SJSA1 (cell line): Measurements from ENCODE around the gene SS18L1. TPM values are rescaled to one million over a fixed set of nuclear protein-coding genes. Genes with fewer than 3 reads are reported as not detected.

ENCODE experiments used
- DNase-seq, 2 experiments: peaks; one replicate each; pipeline ENCODE4 v3.0.0-alpha.2; 2015 to 2020; ENCODE audit warnings: low spot score in 2 of 2, low read depth in 1 of 2
- H3K27ac ChIP-seq: fragments of 250-450 bp; sonication (Bioruptor Pico); 2 replicates; pipeline ENCODE4 v1.5.1; 2020; ENCODE audit warnings: mild to moderate bottlenecking, moderate library complexity
- H3K27me3 ChIP-seq: fragments of 250-450 bp; sonication (Bioruptor Pico); replicated peaks from 2 replicates; pipeline ENCODE4 v1.5.1; 2020; ENCODE audit warnings: mild to moderate bottlenecking, moderate library complexity
- H3K36me3 ChIP-seq: fragments of 250-450 bp; sonication (Bioruptor Pico); 2 replicates; pipeline ENCODE4 v1.5.1; 2020; ENCODE audit warnings: mild to moderate bottlenecking
- H3K4me1 ChIP-seq: fragments of 250-450 bp; sonication (Bioruptor Pico); replicated peaks from 2 replicates; pipeline ENCODE4 v1.6.1; 2021; ENCODE audit warnings: mild to moderate bottlenecking
- H3K4me3 ChIP-seq: fragments of 250-450 bp; sonication (Bioruptor Pico); 2 replicates; pipeline ENCODE4 v1.5.1; 2020; ENCODE audit warnings: mild to moderate bottlenecking
- H3K9me3 ChIP-seq: fragments of 250-450 bp; sonication (Bioruptor Pico); replicated peaks from 2 replicates; pipeline ENCODE4 v1.5.1; 2020; ENCODE audit warnings: mild to moderate bottlenecking
- total RNA-seq: library from RNA; depleted of rRNA; stranded (reverse); fragments of >200 nt; shearing (Covaris generic); gene quantifications from 2 replicates; pipeline ENCODE4 v1.2.3, GENCODE V29; 2014

Gene SS18L1
- total RNA-seq, 1 experiment from 2014 or later = 14.2 TPM

DNA sequence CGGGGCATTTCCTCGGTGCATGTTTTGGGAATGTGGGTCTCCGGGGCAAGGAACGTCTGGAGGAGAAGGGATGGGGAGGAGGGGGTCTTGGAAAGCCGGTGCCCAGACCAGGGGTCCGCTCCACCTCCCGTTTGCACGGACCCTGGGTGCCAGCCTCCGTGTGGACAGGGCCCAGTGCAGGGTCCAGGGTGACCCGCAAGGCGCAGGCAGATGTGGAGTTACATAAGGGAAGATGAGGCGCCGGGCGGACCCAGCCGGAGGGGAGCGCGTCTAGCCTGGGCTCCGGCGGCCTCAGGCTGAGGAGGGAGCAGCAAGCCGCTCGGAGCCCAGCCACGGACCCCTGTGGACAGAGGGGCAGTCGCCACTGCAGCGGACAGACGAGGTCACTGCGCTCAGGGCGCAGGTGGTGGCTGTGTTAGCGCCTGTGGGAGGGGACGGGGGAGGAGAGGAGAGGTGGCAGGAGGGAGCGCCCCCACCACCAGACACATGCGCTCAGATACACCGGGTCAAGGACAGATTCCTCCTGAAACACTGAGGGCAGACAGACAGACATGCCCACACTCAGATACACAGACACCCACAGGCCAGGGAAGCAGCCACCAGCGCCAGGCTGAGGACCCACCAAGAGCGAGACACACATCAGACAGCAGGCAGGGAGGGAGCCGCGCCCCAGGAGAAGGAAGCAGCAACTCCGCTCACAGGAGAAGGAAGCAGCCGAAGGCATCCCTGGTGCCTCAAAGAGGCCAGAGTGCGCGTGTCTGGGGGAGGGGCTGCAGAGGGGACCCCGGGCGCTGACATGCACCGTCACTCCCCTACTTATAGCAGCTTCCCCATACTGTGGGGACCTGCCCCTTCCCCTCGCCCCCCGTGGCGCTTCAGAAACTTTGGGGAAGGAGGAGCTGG is 77.3 kb downstream of the SS18L1 start:
- H3K9me3 ChIP-seq = no peaks in the 10 kb centered on the region
- no peak overlapping the region for H3K27ac ChIP-seq
- DNase-seq = no peak
- H3K4me1 ChIP-seq = 0 out of 2 replicates have a peak, but pooled peaks cover 5% of the 10 kb centered on the region
- no peaks in the 10 kb centered on the region for H3K36me3 ChIP-seq
- H3K27me3 ChIP-seq = peaks cover 88% of the 10 kb centered on the region
- no peak overlapping the region for H3K4me3 ChIP-seq

DNA sequence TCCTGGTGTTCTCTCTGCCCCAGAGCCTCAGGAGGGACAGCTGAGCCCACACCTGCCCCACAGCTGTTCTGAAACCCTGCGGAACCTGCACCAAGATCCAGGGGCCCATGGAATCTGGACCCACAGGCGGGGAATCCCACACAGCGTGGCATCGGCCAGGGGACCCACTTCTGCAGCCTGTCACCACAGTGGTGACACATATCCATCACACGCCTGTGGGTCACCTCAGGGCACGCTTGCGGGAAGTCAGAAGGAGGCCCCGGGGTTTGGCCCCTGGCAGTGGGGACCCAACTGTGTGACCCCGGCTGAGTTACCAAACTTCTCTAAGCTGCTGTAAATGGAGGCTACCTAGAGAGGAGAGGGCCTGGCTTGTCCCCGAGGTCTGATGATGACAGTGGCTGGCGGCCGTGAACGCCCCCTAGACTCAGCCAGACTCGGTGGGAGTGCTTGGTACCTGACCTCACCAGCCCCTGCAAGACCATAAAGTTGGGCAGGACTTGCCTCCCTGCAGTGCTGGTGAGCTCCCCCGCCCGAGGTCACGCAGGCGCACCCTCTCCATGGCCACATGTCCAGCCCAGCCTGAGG is 78.8 kb downstream of the SS18L1 start:
- no peak for DNase-seq
- Histone ChIP-seq H3K4me1 (0 out of 2 replicates have a peak, but pooled peaks cover 5% of the 10 kb centered on the region), H3K36me3 (no peaks in the 10 kb centered on the region), H3K4me3 (no peak overlapping the region), H3K27me3 (peaks cover 85% of the 10 kb centered on the region), H3K9me3 (no peaks in the 10 kb centered on the region), H3K27ac (no peak overlapping the region)

DNA sequence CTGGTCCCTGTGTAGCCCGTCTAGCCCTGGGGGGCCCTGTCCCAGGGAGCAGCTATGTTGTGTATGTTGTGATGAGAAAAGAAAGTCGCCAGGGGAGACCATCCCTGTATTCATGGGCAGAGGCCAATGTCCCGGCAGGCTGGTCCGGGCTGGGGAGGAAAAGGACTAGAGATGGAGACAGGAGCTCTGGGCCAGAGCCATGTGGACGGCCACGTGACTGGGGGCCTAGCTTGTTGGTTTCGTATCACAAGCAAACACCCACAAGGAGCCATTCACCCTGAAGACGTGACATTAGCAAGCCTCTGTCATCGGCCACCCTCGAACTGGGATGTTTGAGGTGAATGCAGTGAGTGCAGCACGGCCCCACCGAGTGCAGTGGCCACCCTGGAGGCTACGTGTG is 79.4 kb downstream of the SS18L1 start:
- peaks cover 85% of the 10 kb centered on the region for H3K27me3 ChIP-seq
- H3K36me3 ChIP-seq = no peaks in the 10 kb centered on the region
- no peak for DNase-seq
- no peak overlapping the region for H3K4me3 ChIP-seq
- no peaks in the 10 kb centered on the region for H3K9me3 ChIP-seq
- no peak overlapping the region for H3K27ac ChIP-seq
- 0 out of 2 replicates have a peak, but pooled peaks cover 5% of the 10 kb centered on the region for H3K4me1 ChIP-seq

DNA sequence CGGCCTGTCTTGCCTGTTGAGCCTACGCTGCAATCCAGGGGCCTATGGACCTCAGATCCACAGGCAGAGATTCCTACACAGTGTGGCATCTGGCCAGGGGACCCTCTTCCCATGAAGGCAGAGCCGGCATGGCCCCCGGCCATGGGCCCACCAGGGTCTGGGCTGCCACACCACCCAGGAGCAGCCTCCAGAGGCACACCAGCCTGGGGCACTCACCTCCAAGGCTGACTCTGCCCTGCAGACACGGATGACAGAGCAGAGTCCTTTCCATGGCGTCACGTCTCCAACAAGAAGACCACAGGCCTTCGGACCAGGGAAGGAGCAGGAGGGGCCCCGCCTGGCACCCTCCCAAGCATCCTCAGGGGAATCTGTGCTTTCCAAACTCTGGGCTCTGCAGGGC is 80.0 kb downstream of the SS18L1 start:
- H3K27ac ChIP-seq = no peak overlapping the region
- H3K36me3 ChIP-seq = no peaks in the 10 kb centered on the region
- no peaks in the 10 kb centered on the region; the same call in 1 of the 2 replicates for H3K9me3 ChIP-seq
- no peak for DNase-seq
- 0 out of 2 replicates have a peak, but pooled peaks cover 5% of the 10 kb centered on the region for H3K4me1 ChIP-seq
- no peak overlapping the region for H3K4me3 ChIP-seq
- H3K27me3 ChIP-seq = peaks cover 85% of the 10 kb centered on the region

DNA sequence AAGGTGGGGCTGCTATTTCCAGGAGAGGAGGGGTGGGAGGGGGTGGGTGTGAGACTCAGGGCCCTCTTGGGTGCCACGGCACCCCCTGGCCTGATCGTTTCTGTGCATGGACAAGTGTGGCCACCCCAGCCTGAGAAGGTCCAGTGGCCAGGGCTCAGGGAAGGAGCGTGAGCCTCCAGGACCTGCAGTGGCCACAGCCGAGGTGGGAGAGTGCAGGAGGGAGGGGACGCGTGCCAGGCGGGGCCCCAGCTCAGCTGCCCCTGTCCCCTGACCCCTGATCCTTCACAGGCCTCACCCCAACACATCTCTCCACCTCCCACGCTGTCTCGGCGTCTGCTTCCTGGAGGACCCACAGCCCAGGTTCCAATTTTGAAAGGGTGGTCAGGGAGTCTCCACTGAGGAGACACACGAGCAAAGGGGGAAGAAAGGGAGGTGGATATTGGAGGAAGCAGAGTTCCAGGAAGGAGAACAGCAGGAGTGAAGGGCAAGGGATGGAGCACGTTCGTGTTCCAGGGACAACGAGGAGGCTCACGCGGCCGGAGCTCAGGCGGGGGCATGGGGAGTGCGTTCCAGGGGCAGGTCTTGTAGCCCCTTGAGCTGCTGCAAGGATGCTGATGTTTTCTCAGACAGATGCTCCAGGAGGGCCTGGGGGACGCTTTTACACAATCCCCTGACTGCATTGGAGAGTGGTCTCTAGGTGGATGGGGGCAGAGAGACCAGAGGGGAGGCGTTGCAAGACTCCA is 80.7 kb downstream of the SS18L1 start:
- Histone ChIP-seq H3K36me3 (no peaks in the 10 kb centered on the region), H3K9me3 (no peaks in the 10 kb centered on the region; the same call in 1 of the 2 replicates), H3K4me1 (0 out of 2 replicates have a peak, but pooled peaks cover 5% of the 10 kb centered on the region), H3K4me3 (no peak overlapping the region), H3K27ac (no peak overlapping the region), H3K27me3 (peaks cover 81% of the 10 kb centered on the region)
- no peak for DNase-seq

DNA sequence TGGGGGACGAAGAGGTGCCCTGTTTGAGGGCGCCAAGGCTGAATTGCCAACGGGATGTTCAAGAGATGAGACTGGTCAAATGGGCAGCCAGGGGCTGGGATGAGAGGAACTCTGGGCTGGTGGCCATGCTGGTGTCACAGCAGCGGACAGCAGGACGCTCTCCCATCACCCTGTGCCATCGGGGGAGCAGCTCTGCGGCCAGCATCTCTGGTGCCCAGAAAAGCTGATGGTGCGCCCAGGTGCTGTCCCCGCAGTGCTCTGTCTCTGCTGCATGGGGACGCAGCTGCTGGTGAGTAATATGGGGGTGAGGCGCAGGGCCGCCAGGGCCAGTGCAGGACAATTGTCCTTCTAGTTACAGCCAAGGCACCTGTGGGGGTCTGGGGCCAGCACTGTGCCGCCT is 81.5 kb downstream of the SS18L1 start:
- H3K27me3 ChIP-seq = peaks cover 74% of the 10 kb centered on the region
- no peak overlapping the region for H3K4me3 ChIP-seq
- no peak for DNase-seq
- H3K9me3 ChIP-seq = no peaks in the 10 kb centered on the region; the same call in 1 of the 2 replicates
- 0 out of 2 replicates have a peak, but pooled peaks cover under 1% of the 10 kb centered on the region for H3K4me1 ChIP-seq
- no peak overlapping the region for H3K27ac ChIP-seq
- no peaks in the 10 kb centered on the region for H3K36me3 ChIP-seq

DNA sequence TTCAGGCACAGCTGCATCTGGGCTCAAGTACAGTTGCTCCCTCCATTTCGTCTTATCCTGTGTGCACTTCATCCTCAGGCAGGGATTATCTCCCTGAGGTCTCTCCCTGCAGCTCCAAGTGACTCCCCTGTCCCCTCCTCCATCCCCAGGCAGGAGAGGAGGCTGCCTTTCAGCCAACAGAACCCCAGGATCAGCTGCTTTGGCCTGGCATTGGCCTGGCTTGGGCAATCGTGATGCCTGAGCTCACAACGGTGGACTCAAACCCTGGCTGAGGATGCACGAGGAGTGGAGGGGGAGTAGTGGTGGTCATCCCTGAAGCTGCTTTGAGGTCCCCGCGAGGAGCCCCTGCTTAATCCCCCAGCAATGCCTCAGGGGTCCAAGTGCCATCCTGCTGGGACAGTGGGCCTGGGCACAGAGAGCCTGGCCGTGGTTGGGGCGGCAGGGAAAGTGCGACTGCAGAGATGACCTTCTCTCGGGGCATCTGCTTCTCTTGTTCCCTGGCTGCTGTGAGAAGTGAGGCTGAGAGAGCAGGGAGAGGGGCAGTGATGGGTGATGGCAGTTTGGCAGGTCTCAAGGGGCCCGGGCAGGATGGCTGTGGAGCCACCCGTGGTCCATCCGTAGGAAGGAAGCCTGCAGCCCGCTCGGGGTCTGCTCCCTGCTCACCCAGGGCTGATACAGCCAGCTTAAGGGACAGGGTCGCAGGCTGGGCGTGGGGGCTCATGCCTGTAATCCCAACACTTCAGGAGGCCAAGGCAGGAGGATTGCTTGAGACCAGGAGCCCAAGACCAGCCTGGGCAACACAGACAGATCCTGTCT is 82.5 kb downstream of the SS18L1 start:
- H3K27me3 ChIP-seq = peaks cover 66% of the 10 kb centered on the region
- no peaks in the 10 kb centered on the region for H3K36me3 ChIP-seq
- no peaks in the 10 kb centered on the region for H3K4me1 ChIP-seq
- no peak overlapping the region for H3K4me3 ChIP-seq
- H3K9me3 ChIP-seq = no peaks in the 10 kb centered on the region; the same call in 1 of the 2 replicates
- H3K27ac ChIP-seq = no peak overlapping the region
- no peak for DNase-seq

DNA sequence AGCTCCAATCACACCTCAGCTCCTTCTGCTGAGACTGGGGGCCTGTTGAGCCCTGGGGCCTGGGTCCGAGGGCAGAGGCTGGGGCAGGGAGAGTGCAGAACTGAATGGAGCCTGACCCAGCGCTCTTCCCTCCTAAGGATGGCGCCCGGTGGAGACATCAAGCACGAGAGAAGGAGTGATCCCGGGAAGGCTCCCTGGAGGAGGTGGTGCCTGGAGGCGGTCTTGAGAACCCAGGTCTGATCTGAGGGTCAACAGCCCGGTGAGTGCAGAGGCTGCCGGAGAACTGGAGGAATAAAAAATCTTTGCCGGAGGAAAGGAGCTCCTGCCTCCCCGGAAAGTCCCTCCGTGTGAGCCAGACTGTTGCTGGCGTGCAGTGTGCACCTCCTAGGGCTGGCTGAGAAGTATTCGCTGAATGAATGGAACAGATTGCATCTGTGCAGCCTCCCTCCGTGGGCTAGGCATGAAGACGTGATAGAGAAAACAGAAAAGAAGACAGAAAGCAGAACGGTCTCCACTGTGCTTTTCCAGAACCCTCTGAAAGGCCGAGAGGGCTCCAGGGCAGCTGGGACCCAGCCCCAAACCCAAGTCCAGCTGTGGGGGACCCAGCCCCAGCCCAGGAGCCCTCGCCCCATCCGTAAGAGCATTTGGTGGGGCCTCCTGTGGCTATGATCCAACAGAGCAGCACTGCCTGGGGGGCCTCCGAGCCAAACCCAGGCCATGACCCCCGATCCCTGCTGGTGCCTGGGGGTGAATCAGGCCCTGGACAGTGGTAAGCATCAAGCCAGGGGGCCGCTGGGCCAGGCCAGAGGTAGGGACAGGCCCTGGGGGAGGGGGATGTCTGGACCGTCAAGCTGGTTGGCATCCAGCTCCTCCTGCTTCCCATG is 83.4 kb downstream of the SS18L1 start:
- H3K4me3 ChIP-seq = no peak overlapping the region
- no peaks in the 10 kb centered on the region; the same call in 1 of the 2 replicates for H3K9me3 ChIP-seq
- peaks cover 56% of the 10 kb centered on the region for H3K27me3 ChIP-seq
- H3K27ac ChIP-seq = no peak overlapping the region
- H3K36me3 ChIP-seq = no peaks in the 10 kb centered on the region
- DNase-seq = no peak
- no peaks in the 10 kb centered on the region for H3K4me1 ChIP-seq

DNA sequence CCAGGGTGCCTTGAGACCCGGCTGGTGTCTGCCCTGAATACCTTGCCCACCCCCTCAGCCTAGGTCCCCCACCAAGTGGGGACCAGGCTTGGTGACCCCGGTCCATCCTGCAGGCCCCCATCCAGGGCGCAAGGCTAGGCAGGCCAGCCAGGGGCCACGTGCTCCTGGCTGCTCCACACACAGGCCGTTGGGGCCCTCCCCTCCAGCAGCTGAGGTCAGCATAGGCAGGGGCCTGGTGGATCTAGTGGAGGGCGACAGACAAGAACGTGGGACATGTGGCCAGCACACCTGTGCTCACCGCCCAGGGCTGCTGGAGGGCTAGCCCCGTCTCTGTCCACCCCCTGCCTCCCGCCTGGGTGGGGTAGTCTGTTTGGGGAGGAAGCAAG is 84.0 kb downstream of the SS18L1 start:
- Histone ChIP-seq H3K9me3 (no peaks in the 10 kb centered on the region; the same call in 1 of the 2 replicates), H3K27me3 (peaks cover 50% of the 10 kb centered on the region), H3K36me3 (no peaks in the 10 kb centered on the region), H3K4me3 (no peak overlapping the region), H3K27ac (no peak overlapping the region), H3K4me1 (no peaks in the 10 kb centered on the region)
- DNase-seq = no peak

DNA sequence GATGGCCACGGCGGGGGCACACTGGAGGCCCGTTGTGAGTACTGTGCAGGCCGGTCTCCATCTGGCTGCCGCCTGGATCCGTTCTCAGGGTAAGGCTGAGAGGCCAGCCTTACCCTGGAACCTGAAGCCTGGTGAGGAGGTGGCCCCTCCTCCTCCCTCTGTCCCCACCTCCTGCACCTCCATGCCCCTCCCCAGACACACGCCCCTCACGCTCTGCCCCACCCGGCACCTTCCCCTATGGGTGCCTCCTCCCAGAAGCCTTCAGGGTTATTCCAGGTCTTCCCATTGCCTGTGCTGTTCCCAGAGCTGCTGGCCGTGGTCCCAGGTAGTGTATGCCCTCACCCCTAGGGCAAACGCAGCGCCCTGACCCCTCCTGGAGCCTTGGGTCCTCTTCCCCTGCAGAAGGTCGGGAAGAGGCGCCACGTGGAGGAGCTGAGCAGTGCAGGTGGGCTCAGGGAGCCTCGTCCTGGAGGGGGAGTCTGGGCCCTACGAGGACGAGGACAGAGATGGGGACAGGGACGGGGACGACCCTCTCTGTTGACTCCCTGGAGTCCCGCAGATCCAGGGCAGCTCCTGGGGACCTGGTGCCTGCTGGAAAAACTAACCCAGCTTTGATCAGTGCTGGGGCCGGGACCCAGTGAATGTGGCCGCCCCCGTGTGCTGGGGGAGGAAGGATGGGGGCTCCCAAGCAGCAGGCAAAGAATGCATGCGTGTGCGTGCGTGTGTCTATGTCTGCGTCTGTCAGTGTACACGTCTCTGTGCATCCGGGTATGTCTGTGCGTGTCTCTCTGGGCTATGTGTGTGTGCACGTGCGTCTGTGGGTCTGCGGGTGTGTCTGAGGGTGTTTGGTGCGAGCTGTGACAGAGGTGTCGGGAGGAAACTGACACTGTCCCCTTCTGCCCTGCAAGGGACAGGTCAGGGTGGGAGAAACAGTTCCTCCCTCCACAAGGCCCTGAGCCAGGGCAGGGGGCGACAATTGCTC is 84.7 kb downstream of the SS18L1 start:
- H3K27ac ChIP-seq = no peak overlapping the region
- peaks cover 45% of the 10 kb centered on the region for H3K27me3 ChIP-seq
- H3K9me3 ChIP-seq = no peaks in the 10 kb centered on the region; the same call in 1 of the 2 replicates
- no peaks in the 10 kb centered on the region for H3K4me1 ChIP-seq
- no peak overlapping the region for H3K4me3 ChIP-seq
- H3K36me3 ChIP-seq = no peaks in the 10 kb centered on the region
- no peak for DNase-seq

DNA sequence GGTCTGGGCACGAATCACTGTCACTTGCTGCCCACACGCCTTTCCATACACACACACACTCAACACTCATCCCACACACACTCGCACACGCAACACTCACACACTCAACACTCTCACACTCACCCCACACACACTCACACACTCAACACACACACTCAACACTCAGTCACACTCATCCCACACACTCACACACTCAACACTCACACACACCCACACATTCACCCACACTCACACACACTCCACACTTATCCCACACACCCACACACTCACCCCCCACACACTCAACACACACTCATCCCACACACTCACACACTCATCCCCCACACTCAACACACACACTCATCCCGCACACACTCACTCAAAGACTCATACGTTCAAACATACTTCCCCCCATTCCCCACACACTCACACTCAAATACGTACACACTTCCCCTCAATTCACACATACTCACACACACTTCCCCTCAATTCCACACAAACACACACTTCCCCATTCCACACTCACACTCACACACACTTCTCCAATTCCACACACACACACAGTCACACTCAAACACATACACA is 85.5 kb downstream of the SS18L1 start:
- DNase-seq = no peak
- H3K9me3 ChIP-seq = no peaks in the 10 kb centered on the region; the same call in 1 of the 2 replicates
- H3K27me3 ChIP-seq = peaks cover 44% of the 10 kb centered on the region
- H3K27ac ChIP-seq = no peak overlapping the region
- H3K4me3 ChIP-seq = no peak overlapping the region
- H3K36me3 ChIP-seq = no peaks in the 10 kb centered on the region
- H3K4me1 ChIP-seq = no peaks in the 10 kb centered on the region
